OCI-M2 (cell line): ENCODE measurements around the gene EXOC3L1.
A peak's percentile ranks its signal among the peaks of the same experiment; 100 is the strongest.

Source experiments
- DNase-seq: peaks from one replicate; lab custom pipeline; 2025; ENCODE audit not compliant: unreplicated experiment; lab: John Stamatoyannopoulos, UW

The EXOC3L1 gene

GRCh38 chr16:67183627-67184452, 6.1 kb downstream of the EXOC3L1 start, which contains the start of gene MATCAP1:
MATCAP1 (minus strand) TSS chr16:67183963; CDS start chr16:67180610, 3,353 bp downstream.
- DNase-seq = peak; percentile 80

GRCh38 chr16:67183284-67183626, 6.7 kb downstream of the EXOC3L1 start:
- DNase-seq = no peak

- DNase-seq = no peak
Observed at GRCh38 chr16:67182288-67182687, 7.6 kb downstream of the EXOC3L1 start.

- DNase-seq = no peak
Observed at GRCh38 chr16:67181346-67181745, 8.6 kb downstream of the EXOC3L1 start.

- no peak for DNase-seq
Observed at GRCh38 chr16:67180166-67180565, 9.8 kb downstream of the EXOC3L1 start.

GRCh38 chr16:67179421-67180080, 10.4 kb downstream of the EXOC3L1 start:
- DNase-seq = no peak

GRCh38 chr16:67177743-67178699, 11.9 kb downstream of the EXOC3L1 start:
- DNase-seq = no peak

- no peak for DNase-seq
Observed at GRCh38 chr16:67176662-67177061, 13.3 kb downstream of the EXOC3L1 start.

- DNase-seq = no peak
Observed at GRCh38 chr16:67174706-67175231, 15.2 kb downstream of the EXOC3L1 start.

- DNase-seq = no peak
Observed at GRCh38 chr16:67173808-67174705, 15.9 kb downstream of the EXOC3L1 start.

GRCh38 chr16:67173323-67173722, 16.6 kb downstream of the EXOC3L1 start:
- DNase-seq = no peak

GRCh38 chr16:67170949-67171649, 18.8 kb downstream of the EXOC3L1 start:
- DNase-seq = no peak

GRCh38 chr16:67170168-67170948, 19.6 kb downstream of the EXOC3L1 start, which contains the start of gene NOL3:
NOL3 (plus strand) TSS chr16:67170538.
- no peak for DNase-seq

GRCh38 chr16:67169642-67170167, 20.2 kb downstream of the EXOC3L1 start:
- no peak for DNase-seq

- DNase-seq = no peak
Observed at GRCh38 chr16:67169011-67169451, 20.9 kb downstream of the EXOC3L1 start.

- no peak for DNase-seq
Observed at GRCh38 chr16:67167588-67167987, 22.3 kb downstream of the EXOC3L1 start.

GRCh38 chr16:67166598-67167168, 23.3 kb downstream of the EXOC3L1 start:
- no peak for DNase-seq

- DNase-seq = no peak
Observed at GRCh38 chr16:67166110-67166547, 23.8 kb downstream of the EXOC3L1 start.
